Tibial nerve (tissue), 3 donors: ENCODE results near the gene SPTBN5.

Source experiments
- POLR2A ChIP-seq, 2 donors: fragments of 450-650 bp; IDR thresholded peaks; one replicate each; pipeline ENCODE4 v1.6.1; 2017; ENCODE audit warnings: antibody characterized with exemption in 2 of 2, mild to moderate bottlenecking in 2 of 2, moderate library complexity in 2 of 2
- TF ChIP-seq, protein P1 (sequence below), 5 experiments: fragments of 200-600 bp in 3 of 5; fragments of 450-650 bp in 2 of 5; sonication (generic) in 3 of 5; IDR thresholded peaks; one replicate each; pipeline ENCODE4 v1.5.1; 2016 to 2019; ENCODE audit warnings: antibody characterized with exemption in 5 of 5, mild to moderate bottlenecking in 3 of 5, moderate library complexity in 2 of 5

- TF ChIP-seq, protein P1, sequence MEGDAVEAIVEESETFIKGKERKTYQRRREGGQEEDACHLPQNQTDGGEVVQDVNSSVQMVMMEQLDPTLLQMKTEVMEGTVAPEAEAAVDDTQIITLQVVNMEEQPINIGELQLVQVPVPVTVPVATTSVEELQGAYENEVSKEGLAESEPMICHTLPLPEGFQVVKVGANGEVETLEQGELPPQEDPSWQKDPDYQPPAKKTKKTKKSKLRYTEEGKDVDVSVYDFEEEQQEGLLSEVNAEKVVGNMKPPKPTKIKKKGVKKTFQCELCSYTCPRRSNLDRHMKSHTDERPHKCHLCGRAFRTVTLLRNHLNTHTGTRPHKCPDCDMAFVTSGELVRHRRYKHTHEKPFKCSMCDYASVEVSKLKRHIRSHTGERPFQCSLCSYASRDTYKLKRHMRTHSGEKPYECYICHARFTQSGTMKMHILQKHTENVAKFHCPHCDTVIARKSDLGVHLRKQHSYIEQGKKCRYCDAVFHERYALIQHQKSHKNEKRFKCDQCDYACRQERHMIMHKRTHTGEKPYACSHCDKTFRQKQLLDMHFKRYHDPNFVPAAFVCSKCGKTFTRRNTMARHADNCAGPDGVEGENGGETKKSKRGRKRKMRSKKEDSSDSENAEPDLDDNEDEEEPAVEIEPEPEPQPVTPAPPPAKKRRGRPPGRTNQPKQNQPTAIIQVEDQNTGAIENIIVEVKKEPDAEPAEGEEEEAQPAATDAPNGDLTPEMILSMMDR (IDR thresholded peaks at IDR 0.05) = no peak
- TF ChIP-seq POLR2A (IDR thresholded peaks at IDR 0.05) = no peak
Observed at GRCh38 chr15:41832875-41833274, 61.0 kb downstream of the SPTBN5 start.
